ENCODE results near the gene MIER3. TPM values are rescaled to one million over a fixed set of nuclear protein-coding genes. Genes with fewer than 3 reads are reported as not detected.

Gene MIER3
- total and polyA plus RNA-seq, 2 of the 13 experiments (the other 11 are each of a cell fraction or from before 2014, with no cell fraction given): 14.6 to 38.8 TPM

GRCh38 chr5:56909294-56910209 is 42.4 kb downstream of the MIER3 start, which contains the start of gene SETD9 (continued):
- TF ChIP-seq HNRNPLL (IDR thresholded peaks at IDR 0.05; ENCODE audit: low read depth, low read length, poor library complexity, severe bottlenecking) (peak; percentile 62), ZBTB42 (CRISPR knock-in tag; IDR thresholded peaks at IDR 0.05) (peak; percentile 70; the same call in 1 of the 2 replicates), ZNF383 (CRISPR knock-in tag; IDR thresholded peaks at IDR 0.05; ENCODE audit: borderline replicate concordance) (0 out of 2 replicates have a peak, but pooled peaks have one; percentile 18), ZZZ3 (CRISPR knock-in tag; IDR thresholded peaks at IDR 0.05; ENCODE audit: borderline replicate concordance) (peak; percentile 12; the same call in 1 of the 2 replicates), HHEX (CRISPR knock-in tag; IDR thresholded peaks at IDR 0.05) (no peak), TAF15 (IDR thresholded peaks at IDR 0.05; ENCODE audit: low read depth, low read length, poor library complexity, severe bottlenecking) (peak; percentile 60), ZNF496 (CRISPR knock-in tag; IDR thresholded peaks at IDR 0.05; ENCODE audit: insufficient replicate concordance) (no peak), ZSCAN21 (CRISPR knock-in tag; IDR thresholded peaks at IDR 0.05; ENCODE audit: borderline replicate concordance) (peak; percentile 55; the same call in 1 of the 2 replicates), MTF2 (CRISPR knock-in tag; IDR thresholded peaks at IDR 0.05; ENCODE audit: borderline replicate concordance) (0 out of 2 replicates have a peak, but pooled peaks have one; percentile 63), DZIP1 (CRISPR knock-in tag; IDR thresholded peaks at IDR 0.05) (peak; percentile 27; the same call in 1 of the 2 replicates), KLF12 (CRISPR knock-in tag; IDR thresholded peaks at IDR 0.05; ENCODE audit: borderline replicate concordance) (peak; percentile 75; the same call in 1 of the 2 replicates), ARHGAP35 (CRISPR knock-in tag; IDR thresholded peaks at IDR 0.05; ENCODE audit: borderline replicate concordance) (peak; percentile 87), GZF1 (CRISPR knock-in tag; IDR thresholded peaks at IDR 0.05) (0 out of 2 replicates have a peak, but pooled peaks have one; percentile 13), ZNF773 (CRISPR knock-in tag; IDR thresholded peaks at IDR 0.05; ENCODE audit: borderline replicate concordance) (peak; percentile 40; the same call in 1 of the 2 replicates), ZNF737 (CRISPR knock-in tag; IDR thresholded peaks at IDR 0.05; ENCODE audit: borderline replicate concordance) (peak; percentile 38; the same call in 1 of the 2 replicates), RARA (CRISPR knock-in tag; IDR thresholded peaks at IDR 0.05) (no peak), BORCS8-MEF2B (CRISPR knock-in tag; IDR thresholded peaks at IDR 0.05) (peak; percentile 9; the same call in 1 of the 2 replicates), ETV5 (CRISPR knock-in tag; IDR thresholded peaks at IDR 0.05; ENCODE audit: borderline replicate concordance) (peak; percentile 74)
- TF ChIP-seq, protein P1, sequence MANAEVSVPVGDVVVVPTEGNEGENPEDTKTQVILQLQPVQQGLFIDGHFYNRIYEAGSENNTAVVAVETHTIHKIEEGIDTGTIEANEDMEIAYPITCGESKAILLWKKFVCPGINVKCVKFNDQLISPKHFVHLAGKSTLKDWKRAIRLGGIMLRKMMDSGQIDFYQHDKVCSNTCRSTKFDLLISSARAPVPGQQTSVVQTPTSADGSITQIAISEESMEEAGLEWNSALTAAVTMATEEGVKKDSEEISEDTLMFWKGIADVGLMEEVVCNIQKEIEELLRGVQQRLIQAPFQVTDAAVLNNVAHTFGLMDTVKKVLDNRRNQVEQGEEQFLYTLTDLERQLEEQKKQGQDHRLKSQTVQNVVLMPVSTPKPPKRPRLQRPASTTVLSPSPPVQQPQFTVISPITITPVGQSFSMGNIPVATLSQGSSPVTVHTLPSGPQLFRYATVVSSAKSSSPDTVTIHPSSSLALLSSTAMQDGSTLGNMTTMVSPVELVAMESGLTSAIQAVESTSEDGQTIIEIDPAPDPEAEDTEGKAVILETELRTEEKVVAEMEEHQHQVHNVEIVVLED (CRISPR knock-in tag; IDR thresholded peaks at IDR 0.05; ENCODE audit: borderline replicate concordance): peak; percentile 31; the same call in 1 of the 2 replicates
- TF ChIP-seq, protein P2, sequence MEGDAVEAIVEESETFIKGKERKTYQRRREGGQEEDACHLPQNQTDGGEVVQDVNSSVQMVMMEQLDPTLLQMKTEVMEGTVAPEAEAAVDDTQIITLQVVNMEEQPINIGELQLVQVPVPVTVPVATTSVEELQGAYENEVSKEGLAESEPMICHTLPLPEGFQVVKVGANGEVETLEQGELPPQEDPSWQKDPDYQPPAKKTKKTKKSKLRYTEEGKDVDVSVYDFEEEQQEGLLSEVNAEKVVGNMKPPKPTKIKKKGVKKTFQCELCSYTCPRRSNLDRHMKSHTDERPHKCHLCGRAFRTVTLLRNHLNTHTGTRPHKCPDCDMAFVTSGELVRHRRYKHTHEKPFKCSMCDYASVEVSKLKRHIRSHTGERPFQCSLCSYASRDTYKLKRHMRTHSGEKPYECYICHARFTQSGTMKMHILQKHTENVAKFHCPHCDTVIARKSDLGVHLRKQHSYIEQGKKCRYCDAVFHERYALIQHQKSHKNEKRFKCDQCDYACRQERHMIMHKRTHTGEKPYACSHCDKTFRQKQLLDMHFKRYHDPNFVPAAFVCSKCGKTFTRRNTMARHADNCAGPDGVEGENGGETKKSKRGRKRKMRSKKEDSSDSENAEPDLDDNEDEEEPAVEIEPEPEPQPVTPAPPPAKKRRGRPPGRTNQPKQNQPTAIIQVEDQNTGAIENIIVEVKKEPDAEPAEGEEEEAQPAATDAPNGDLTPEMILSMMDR (CRISPR knock-in tag; IDR thresholded peaks at IDR 0.05): peak; percentile 14; the same call in 1 of the 2 replicates
- TF ChIP-seq, protein P3, sequence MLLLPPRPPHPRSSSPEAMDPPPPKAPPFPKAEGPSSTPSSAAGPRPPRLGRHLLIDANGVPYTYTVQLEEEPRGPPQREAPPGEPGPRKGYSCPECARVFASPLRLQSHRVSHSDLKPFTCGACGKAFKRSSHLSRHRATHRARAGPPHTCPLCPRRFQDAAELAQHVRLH (CRISPR knock-in tag; IDR thresholded peaks at IDR 0.05; ENCODE audit: borderline replicate concordance, low read depth): peak; percentile 83
